Muscle of arm (tissue), 14 donors: ENCODE data around the gene TFR2. TPM values are rescaled to one million over a fixed set of nuclear protein-coding genes. Genes with fewer than 3 reads are reported as not detected.

Experiments used
- DNase-seq: peaks from one replicate; pipeline ENCODE4 v3.0.0-alpha.2; 2013
- long read RNA-seq, 11 donors: transcript quantifications; one replicate each; lab custom pipeline, GENCODE V29; 2026
- polyA plus RNA-seq, 12 donors: library from polyadenylated mRNA; unstranded; fragments of 120-200 nt; gene quantifications; one replicate each; pipeline ENCODE4 v1.2.1, GENCODE V29; 2013; ENCODE audit not compliant: insufficient read length in 12 of 12

The TFR2 gene
- 1 to 10 TPM in 3 of 12 donors, under 1 TPM in 7, not detected in 2; 0.23 to 2.3 (median 0.72) TPM for polyA plus RNA-seq
- long read RNA-seq, donor 1, partial matches to known transcripts, result 247 of 253 reads
- long read RNA-seq, donor 1, other reads (novel, unspliced or antisense), result 6 of 253 reads
- long read RNA-seq, donor 2, result 0 reads
- long read RNA-seq, donor 3, partial matches to known transcripts, result 91 of 91 reads
- long read RNA-seq, donor 3, other reads (novel, unspliced or antisense), result 0 of 91 reads
- long read RNA-seq, donor 4, result 0 reads
- long read RNA-seq, donor 5, result 0 reads
- long read RNA-seq, donor 6, result 0 reads
- long read RNA-seq, donor 7, result 0 reads
- long read RNA-seq, donor 8, partial matches to known transcripts, result 127 of 233 reads
- long read RNA-seq, donor 8, other reads (novel, unspliced or antisense), result 106 of 233 reads
- long read RNA-seq, donor 9, result 0 reads
- long read RNA-seq, donor 10, result 0 reads
- long read RNA-seq, donor 11, result 0 reads

- DNase-seq, result no peak
Observed at GRCh38 chr7:100641463-100641859, at the start of gene TFR2. TFR2 (minus strand) TSS chr7:100641552; CDS start chr7:100641509, 43 bp downstream.

DNA sequence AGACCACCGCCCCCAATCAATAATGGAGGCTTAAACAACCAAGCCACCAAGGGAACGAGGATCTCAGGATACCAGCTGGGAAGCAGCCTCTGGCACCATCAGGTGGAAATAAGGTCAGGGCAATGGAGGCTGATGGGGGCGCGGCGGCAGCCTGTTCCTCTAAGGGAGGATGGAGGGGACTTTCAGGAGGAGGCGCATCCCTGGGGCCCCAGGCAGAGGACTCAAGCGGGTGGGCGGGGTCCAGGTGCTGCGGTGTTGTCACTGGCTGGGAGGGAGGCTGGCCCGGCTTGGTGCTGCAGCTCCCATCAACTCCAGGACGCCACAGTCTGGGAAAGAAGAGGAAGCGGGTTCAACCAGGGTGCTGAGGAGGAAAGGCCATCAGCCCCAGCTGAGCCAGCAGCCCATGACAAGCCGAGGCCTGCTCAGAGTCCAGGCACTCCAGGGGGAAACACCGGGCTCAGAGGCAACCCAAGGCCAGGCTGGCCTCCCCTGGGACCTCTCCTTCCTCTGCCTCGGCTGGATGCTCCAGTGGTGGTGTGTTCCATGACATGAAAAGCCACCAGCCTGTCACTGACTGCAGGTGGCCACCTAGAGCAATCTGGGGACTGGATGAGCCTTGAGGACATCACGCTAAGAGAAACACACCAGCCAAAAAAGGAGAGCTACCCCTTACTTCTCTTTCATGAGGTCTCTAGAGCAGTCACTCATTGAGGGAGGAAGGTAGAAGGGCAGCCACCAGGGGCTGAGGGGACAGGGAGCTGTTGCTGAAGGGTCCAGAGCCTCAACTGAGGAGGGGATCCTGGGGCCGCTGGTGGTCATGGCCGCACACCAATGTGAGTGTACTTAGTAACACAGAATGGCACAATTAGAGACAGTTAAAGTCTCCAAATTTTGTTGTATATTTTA is 48.1 kb upstream of the TFR2 start:
- DNase-seq, result no peak

- DNase-seq, result no peak
Observed at GRCh38 chr7:100688326-100688860, 47.0 kb upstream of the TFR2 start.

GRCh38 chr7:100687751-100688300 is 46.5 kb upstream of the TFR2 start:
- DNase-seq, result no peak

DNA sequence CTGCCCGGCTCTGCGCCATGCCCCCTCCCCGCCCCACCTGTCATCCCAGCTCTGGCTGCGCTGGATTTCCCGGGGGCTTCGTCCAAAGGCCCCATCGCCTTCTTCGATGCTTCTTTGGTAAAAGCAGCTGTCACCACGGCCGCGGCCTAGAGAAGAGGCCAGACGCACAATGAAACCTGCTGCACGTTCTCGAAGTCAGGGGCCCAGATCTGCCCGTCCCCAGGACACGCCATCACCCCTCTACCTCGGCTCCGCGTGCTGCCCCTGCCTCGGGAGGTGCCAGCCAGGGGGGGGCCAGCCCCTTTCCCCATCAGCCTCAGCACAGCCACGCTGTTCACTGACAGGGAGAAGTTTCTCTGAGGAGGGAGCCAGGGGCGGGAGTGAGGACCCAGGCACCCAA is 45.9 kb upstream of the TFR2 start:
- no peak for DNase-seq

DNA sequence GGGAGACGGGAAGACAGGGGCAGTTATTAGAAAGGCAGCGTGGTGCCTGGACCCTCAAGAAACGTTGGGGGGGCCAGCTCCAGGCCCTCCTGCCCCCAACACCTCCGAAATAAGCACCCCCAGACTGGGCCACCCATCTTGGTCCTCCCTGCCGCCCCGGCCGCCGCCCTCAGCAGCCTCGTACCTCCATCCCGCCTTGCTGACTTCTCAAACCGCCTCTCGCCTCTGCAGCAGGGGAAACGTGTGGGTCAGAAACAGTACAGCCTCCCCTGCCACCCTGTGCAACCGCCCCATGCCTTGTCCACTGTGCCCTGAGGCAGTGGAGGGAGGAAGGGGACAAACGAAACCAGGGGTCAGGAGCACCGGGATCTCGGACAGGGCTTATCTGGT is 45.5 kb upstream of the TFR2 start:
- no peak for DNase-seq

GRCh38 chr7:100686201-100686821 is 45.0 kb upstream of the TFR2 start:
- no peak for DNase-seq

DNA sequence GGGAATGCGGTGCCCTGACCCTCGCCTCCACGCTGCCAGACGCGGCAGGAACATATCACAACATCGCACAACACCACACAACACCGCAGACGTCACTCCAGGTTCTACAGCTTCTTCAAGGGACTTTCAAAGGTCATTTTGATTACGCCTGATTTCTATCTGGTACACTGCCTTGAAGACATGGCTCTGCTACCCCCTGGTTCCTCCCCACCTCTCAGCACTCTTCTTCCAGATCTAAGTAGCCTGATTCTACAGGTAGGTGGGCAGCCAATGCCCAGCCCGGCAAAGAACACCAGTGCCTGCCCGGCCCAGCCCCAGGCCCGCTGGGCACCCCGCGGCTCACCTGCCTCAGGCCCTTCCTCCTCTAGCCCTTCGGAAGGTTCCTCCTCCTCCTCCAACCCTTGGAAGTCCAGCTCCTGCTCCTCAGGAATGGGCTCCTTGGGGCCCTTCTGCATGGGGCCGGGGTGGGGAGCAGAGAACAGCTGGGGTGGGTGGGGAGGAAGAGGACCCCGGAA is 44.3 kb upstream of the TFR2 start:
- DNase-seq, result no peak

GRCh38 chr7:100685049-100685605 is 43.8 kb upstream of the TFR2 start:
- DNase-seq, result no peak

DNA sequence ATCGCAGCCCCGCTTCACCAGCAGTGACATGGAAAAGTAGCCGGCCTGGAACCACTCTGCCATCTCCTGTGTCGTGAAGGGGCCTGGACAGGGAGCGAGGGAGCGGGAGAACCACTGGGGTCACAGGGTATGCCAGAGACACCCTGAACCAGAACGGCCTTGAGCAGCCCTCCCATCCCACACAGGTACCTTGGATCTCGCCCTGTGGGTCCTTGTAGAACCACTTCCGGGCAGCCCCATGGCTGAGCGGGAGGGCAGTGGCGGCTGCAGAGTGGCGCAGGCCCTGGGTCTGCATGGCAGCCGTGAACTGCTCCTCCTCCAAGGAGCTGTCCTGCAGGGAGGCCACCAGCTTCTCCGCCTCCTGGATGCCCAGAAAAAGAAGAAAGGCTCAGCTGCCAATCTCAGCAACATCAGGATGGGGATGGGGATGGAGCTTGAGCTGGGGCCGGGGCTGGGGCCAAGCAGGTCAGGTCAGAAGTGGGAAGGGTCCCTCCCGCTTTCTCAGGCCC is 43.2 kb upstream of the TFR2 start:
- no peak for DNase-seq

- no peak for DNase-seq
Observed at GRCh38 chr7:100683659-100684533, 42.5 kb upstream of the TFR2 start.

DNA sequence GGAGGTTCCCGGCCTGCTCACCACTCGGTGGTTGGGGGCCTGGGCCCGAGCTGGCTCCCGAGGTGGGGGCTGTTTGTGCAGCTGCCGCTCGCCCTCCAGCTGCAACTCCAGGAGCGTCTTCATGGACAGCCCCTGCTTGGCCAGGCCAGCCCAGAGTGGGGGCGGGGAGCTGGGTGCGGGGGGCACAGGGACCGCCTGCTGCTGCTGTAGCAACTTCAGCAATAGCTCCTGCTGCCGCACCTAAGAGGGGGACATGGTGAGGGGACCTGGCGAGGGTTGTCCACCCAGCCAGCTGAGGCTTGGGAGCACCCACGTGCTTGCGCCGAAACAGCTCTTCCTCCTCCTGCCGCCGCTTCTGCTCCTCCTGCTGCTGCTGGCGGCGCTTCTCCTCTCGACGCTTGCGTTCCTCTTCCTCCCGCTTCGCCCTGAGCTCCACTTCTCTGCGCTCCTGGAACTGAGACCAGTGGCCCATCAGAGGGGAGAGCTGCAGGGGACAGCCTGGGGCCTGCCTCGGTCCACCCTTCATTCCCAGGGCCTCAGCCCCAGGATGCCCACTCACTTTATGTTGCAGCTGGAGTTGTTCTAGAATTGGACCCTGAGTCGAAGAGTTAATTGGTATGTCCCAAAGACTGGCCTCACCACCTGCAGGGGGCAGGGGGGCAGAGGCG is 41.8 kb upstream of the TFR2 start:
- DNase-seq, result no peak

- DNase-seq, result no peak
Observed at GRCh38 chr7:100682228-100682741, 40.9 kb upstream of the TFR2 start.

- no peak for DNase-seq
Observed at GRCh38 chr7:100681491-100682227, 40.3 kb upstream of the TFR2 start.

DNA sequence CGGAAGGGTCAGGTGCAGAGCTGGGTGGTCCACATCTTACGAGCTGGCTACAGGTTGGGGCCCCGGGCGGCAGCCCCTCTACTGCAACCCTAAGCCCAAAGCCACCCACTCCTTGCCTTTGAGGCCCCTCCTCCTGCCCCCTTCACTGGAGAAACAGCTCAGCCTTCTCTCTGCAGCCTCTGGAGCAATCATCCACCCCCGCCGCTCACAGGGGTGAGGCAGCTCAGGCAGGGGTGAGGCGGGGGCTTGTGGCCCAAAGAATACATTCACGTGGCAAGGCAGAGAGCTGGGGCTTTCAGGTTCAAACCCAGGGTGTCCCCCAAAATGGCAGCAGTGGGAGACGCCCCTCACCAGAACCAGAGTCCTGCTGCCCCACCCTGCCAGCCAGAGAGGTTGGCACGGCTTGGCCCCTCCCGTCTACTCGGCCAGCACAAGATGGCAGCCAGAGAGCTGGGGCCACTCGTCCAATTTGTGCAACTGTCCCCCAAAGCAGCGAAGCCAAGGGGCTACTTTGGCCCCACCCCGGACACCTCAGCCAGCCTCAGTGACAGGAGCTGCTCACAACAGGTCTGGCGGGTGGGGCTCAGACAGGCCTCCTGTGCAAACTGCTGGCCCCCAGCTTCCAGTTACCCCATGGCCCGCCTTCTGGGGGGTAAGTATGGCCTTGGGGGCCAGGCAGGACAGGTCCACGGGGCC is 39.4 kb upstream of the TFR2 start:
- no peak for DNase-seq

DNA sequence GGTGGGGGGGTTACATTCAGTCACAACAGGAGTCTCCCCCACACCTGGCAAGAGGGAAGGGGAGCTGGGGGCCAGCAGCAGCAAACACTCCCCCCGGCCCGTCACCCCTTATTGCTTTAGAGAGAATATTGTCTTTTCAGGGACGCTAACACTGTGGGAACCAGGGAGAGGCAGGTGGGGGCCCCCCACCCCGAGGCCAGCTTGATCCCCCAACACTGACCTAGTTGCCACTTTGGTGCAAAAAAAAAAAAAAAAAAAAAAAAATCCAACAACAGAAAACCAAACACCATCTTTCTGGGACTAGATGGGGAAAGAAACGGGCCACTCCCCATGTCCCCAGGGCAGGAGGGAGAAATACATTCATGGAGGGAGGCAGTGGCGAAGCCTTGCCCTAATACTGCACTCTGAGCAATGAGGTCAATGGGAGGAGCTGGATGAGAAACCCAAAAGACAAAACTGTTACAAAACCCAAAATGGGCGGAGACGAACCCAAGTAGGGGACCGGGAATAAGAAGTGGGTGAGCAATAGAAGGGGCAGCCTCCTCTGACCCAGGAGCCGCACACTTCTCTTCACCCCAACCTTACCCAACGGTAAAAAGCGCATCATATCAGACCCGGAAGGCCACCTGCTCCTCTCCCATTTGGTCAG is 38.7 kb upstream of the TFR2 start:
- no peak for DNase-seq
